HepG2 (cell line): ENCODE measurements around the gene MARCHF2. TPM values are rescaled to one million over a fixed set of nuclear protein-coding genes. Genes with fewer than 3 reads are reported as not detected.

ENCODE experiments used
- ADNP ChIP-seq: sonication (generic); formaldehyde crosslinking; IDR thresholded peaks from 2 replicates; pipeline ENCODE4 v1.4.0; 2020; ENCODE audit warnings: missing genetic modification reagents
- CEBPG ChIP-seq: IDR thresholded peaks from 2 replicates; pipeline ENCODE4 v1.6.1; 2016
- CTCF ChIP-seq: sonication (generic); formaldehyde crosslinking; IDR thresholded peaks from 2 replicates; pipeline ENCODE4 v1.5.0; 2020; ENCODE audit warnings: mild to moderate bottlenecking, missing genetic modification reagents, moderate library complexity
- HIC2 ChIP-seq: sonication (generic); formaldehyde crosslinking; IDR thresholded peaks from 2 replicates; pipeline ENCODE4 v1.9.0; 2022; ENCODE audit warnings: low read depth, missing genetic modification reagents
- HOXD1 ChIP-seq: sonication (generic); formaldehyde crosslinking; IDR thresholded peaks from 2 replicates; pipeline ENCODE4 v1.5.0; 2020; ENCODE audit warnings: missing genetic modification reagents
- KAT8 ChIP-seq: IDR thresholded peaks from 2 replicates; pipeline ENCODE4 v1.6.1; 2016; ENCODE audit warnings: missing genetic modification reagents, missing compliant biosample characterization
- REST ChIP-seq, 2 experiments: IDR thresholded peaks; 2 replicates each; pipeline ENCODE4 v1.6.1; 2011 to 2012; ENCODE audit warnings: low read length in 2 of 2, borderline replicate concordance in 1 of 2, low read depth in 1 of 2, mild to moderate bottlenecking in 1 of 2, moderate library complexity in 1 of 2
- TFE3 ChIP-seq: IDR thresholded peaks from 2 replicates; pipeline ENCODE4 v1.6.1; 2016
- ZBTB4 ChIP-seq: sonication (generic); formaldehyde crosslinking; IDR thresholded peaks from 2 replicates; pipeline ENCODE4 v1.4.0; 2020; ENCODE audit warnings: missing genetic modification reagents, mild to moderate bottlenecking, borderline replicate concordance
- ZEB1 ChIP-seq: IDR thresholded peaks from 2 replicates; pipeline ENCODE4 v1.6.1; 2012; ENCODE audit warnings: mild to moderate bottlenecking, low read depth, inconsistent platforms; ENCODE audit not compliant: insufficient replicate concordance
- ZNF510 ChIP-seq: sonication (generic); formaldehyde crosslinking; IDR thresholded peaks from 2 replicates; pipeline ENCODE4 v1.4.0; 2020; ENCODE audit warnings: low read depth, mild to moderate bottlenecking, missing genetic modification reagents
- ZNF605 ChIP-seq: sonication (generic); formaldehyde crosslinking; IDR thresholded peaks from 2 replicates; pipeline ENCODE4 v1.8.0; 2022; ENCODE audit warnings: mild to moderate bottlenecking, missing genetic modification reagents
- ZNF629 ChIP-seq: sonication (generic); formaldehyde crosslinking; conservative IDR thresholded peaks from 2 replicates; pipeline ENCODE4 v1.5.0; 2020; ENCODE audit warnings: missing genetic modification reagents
- ZNF792 ChIP-seq: IDR thresholded peaks from 2 replicates; pipeline ENCODE4 v1.6.1; 2016
- ZNF883 ChIP-seq: sonication (generic); formaldehyde crosslinking; IDR thresholded peaks from 2 replicates; pipeline ENCODE4 v1.5.1; 2020; ENCODE audit warnings: mild to moderate bottlenecking, missing genetic modification reagents; ENCODE audit errors: not compliant biosample characterization
- polyA plus RNA-seq, 8 experiments: library from polyadenylated mRNA; depleted of rRNA in 3 of 8; stranded (reverse) in 7 of 8; unstranded in 1 of 8; fragments of >200 nt; fragmentation: Illumina TruSeq in 4 of 8; extraction: Trizol in 4 of 8; gene quantifications; 2 replicates each; pipeline versions ENCODE4 v1.2.1 to v1.2.3, GENCODE V29; 2011 to 2016; ENCODE audit warnings: low read depth in 4 of 8, missing spikeins in 1 of 8, mixed read lengths in 1 of 8; ENCODE audit not compliant: insufficient read depth in 1 of 8
- total RNA-seq, 5 experiments: library from RNA; depleted of rRNA; stranded (reverse); fragments of >200 nt; fragmentation: Illumina TruSeq; extraction: Trizol; gene quantifications; 2 replicates each; pipeline ENCODE4 v1.2.3, GENCODE V29; 2016; ENCODE audit warnings: low read depth in 1 of 5

Gene MARCHF2
- total and polyA plus RNA-seq, 2 of the 13 experiments (the other 11 are each of a cell fraction or from before 2014, with no cell fraction given): 12.7 to 13.0 TPM

GRCh38 chr19:8421484-8422461 is 8.7 kb downstream of the MARCHF2 start (continued):
- TF ChIP-seq REST (IDR thresholded peaks at IDR 0.05; ENCODE audit: borderline replicate concordance in 1 of 2, low read depth in 1 of 2, low read length in 2 of 2) (no peak), ZNF883 (CRISPR knock-in tag) (no peak), ZNF792 (peak; percentile 23; the same call in 1 of the 2 replicates), ZEB1 (peak; percentile 33), CEBPG (CRISPR knock-in tag) (0 out of 2 replicates have a peak, but pooled peaks have one; percentile 31), ZNF629 (peak; percentile 99), KAT8 (CRISPR knock-in tag) (0 out of 2 replicates have a peak, but pooled peaks have one; percentile 12), ZNF510 (CRISPR knock-in tag) (0 out of 2 replicates have a peak, but pooled peaks have one; percentile 31), HOXD1 (CRISPR knock-in tag) (peak; percentile 72), TFE3 (no peak), CTCF (CRISPR knock-in tag) (0 out of 2 replicates have a peak, but pooled peaks have one; percentile 22), HIC2 (CRISPR knock-in tag) (0 out of 2 replicates have a peak, but pooled peaks have one; percentile 4), ZBTB4 (0 out of 2 replicates have a peak, but pooled peaks have one; percentile 48), ZNF605 (CRISPR knock-in tag) (0 out of 2 replicates have a peak, but pooled peaks have one; percentile 27), ADNP (CRISPR knock-in tag) (peak; percentile 92)
